Common myeloid progenitor, CD34-positive (primary cell): ENCODE results near the gene ANKRD55.
"Not testable (repeated sequence)": the region's sequence is repeated elsewhere in the genome, so short reads cannot be mapped to it uniquely, and the experiment has no call there.

Source experiments
- CTCF ChIA-PET: fragments of 350-600 bp; sonication (Branson Sonifier 250); formaldehyde crosslinking; loops from one replicate; lab custom pipeline; 2021; ENCODE audit warnings: antibody characterized with exemption; lab: Charles Lee
- POLR2A ChIA-PET: fragments of 350-600 bp; sonication (Branson Sonifier 250); formaldehyde crosslinking; loops from one replicate; lab custom pipeline; 2021; ENCODE audit warnings: antibody characterized with exemption; lab: Charles Lee
- DNase-seq, 3 donors: peaks; one replicate each; pipeline versions ENCODE4 v3.0.0 to v3.0.0-alpha.2; 2013
- H3K27ac ChIP-seq, 2 experiments: 1 replicate in 1 of 2; 2 replicates in 1 of 2; pipeline ENCODE4 v1.7.0; 2013; ENCODE audit warnings: inconsistent platforms in 2 of 2, low read length in 2 of 2, mild to moderate bottlenecking in 2 of 2, low read depth in 1 of 2, moderate library complexity in 1 of 2; ENCODE audit not compliant: severe bottlenecking in 2 of 2, insufficient read depth in 1 of 2, poor library complexity in 1 of 2
- H3K27me3 ChIP-seq, 5 experiments: replicated peaks in 2 of 5; 1 replicate in 3 of 5; 2 replicates in 2 of 5; pipeline versions ENCODE4 v1.6.1 to v1.7.0; 2013; ENCODE audit warnings: low read length in 4 of 5, mild to moderate bottlenecking in 2 of 5, moderate library complexity in 2 of 5, inconsistent platforms in 1 of 5; ENCODE audit not compliant: insufficient read depth in 5 of 5, control insufficient read depth in 4 of 5
- H3K36me3 ChIP-seq, 4 experiments: 1 replicate in 2 of 4; 2 replicates in 2 of 4; pipeline versions ENCODE4 v1.6.1 to v1.7.0; 2013; ENCODE audit warnings: low read length in 3 of 4, control low read depth in 1 of 4, mild to moderate bottlenecking in 1 of 4; ENCODE audit not compliant: control insufficient read depth in 4 of 4, insufficient read depth in 4 of 4
- H3K4me1 ChIP-seq, 4 experiments: 1 replicate in 3 of 4; 2 replicates in 1 of 4; pipeline versions ENCODE4 v1.6.1 to v1.7.1; 2013; ENCODE audit warnings: low read length in 3 of 4, mild to moderate bottlenecking in 3 of 4, control low read depth in 1 of 4, inconsistent platforms in 1 of 4, moderate library complexity in 1 of 4; ENCODE audit not compliant: control insufficient read depth in 4 of 4, insufficient read depth in 4 of 4; ENCODE audit errors: control extremely low read depth in 1 of 4
- H3K4me3 ChIP-seq, 7 experiments: 1 replicate in 4 of 7; 2 replicates in 3 of 7; pipeline versions ENCODE4 v1.5.1 to v1.7.0; 2013; ENCODE audit warnings: mild to moderate bottlenecking in 7 of 7, low read length in 6 of 7, moderate library complexity in 6 of 7, inconsistent platforms in 2 of 7, low read depth in 2 of 7, control low read depth in 1 of 7; ENCODE audit not compliant: insufficient read depth in 4 of 7, control insufficient read depth in 1 of 7; ENCODE audit errors: extremely low read depth in 1 of 7
- H3K9me3 ChIP-seq, 5 experiments: 1 replicate in 4 of 5; 2 replicates in 1 of 5; pipeline versions ENCODE4 v1.6.1 to v1.7.1; 2013; ENCODE audit warnings: low read length in 4 of 5, mild to moderate bottlenecking in 2 of 5, inconsistent platforms in 1 of 5, low read depth in 1 of 5, moderate library complexity in 1 of 5; ENCODE audit not compliant: control insufficient read depth in 4 of 5, insufficient read depth in 2 of 5; ENCODE audit errors: control extremely low read depth in 1 of 5
- WGBS: methylation state at CpG from one replicate; pipeline ENCODE4 v1.1.5; 2013; ENCODE audit not compliant: insufficient coverage; 5-methylcytosine and 5-hydroxymethylcytosine counted together

The ANKRD55 gene

GRCh38 chr5:56212130-56212879 lies 20.8 kb downstream of the ANKRD55 start:
- Histone ChIP-seq H3K4me3 (no peak overlapping the region), H3K4me1 (no peaks in the 10 kb centered on the region), H3K9me3 (peaks cover 0 to 22% (median 6%) of the 10 kb centered on the region in 5 experiments), H3K36me3 (no peaks in the 10 kb centered on the region), H3K27ac (no peak overlapping the region), H3K27me3 (no peaks in the 10 kb centered on the region)
- ChIA-PET POLR2A (no interaction called here), CTCF (no interaction called here)
- 100% methylated on average over 2 of the region's 4 CpGs for WGBS
- DNase-seq, result no peak

GRCh38 chr5:56211298-56211865 lies 21.7 kb downstream of the ANKRD55 start:
- ChIA-PET POLR2A (no interaction called here), CTCF (no interaction called here)
- DNase-seq, result no peak
- Histone ChIP-seq H3K27ac (no peak overlapping the region), H3K4me1 (no peaks in the 10 kb centered on the region), H3K4me3 (no peak overlapping the region), H3K9me3 (peaks cover 0 to 14% (median under 1%) of the 10 kb centered on the region in 5 experiments), H3K36me3 (no peaks in the 10 kb centered on the region), H3K27me3 (no peaks in the 10 kb centered on the region)
- WGBS, result 92% methylated on average over 2 of the region's 2 CpGs

GRCh38 chr5:56208681-56209080 lies 24.4 kb downstream of the ANKRD55 start:
- CTCF ChIA-PET, result interaction anchor here (0.6 to 1.4 kb wide), 2 partner anchors 273 to 1140 kb away, joined by 3 to 7 read pairs; no protein-coding TSS in a partner anchor
- POLR2A ChIA-PET, result no interaction called here

GRCh38 chr5:56207537-56207936 lies 25.6 kb downstream of the ANKRD55 start:
- ChIA-PET CTCF (interaction anchor here (1.4 kb wide), 1 partner anchor 271 kb away, joined by 7 read pairs; no protein-coding TSS in a partner anchor), POLR2A (no interaction called here)
- Histone ChIP-seq H3K9me3 (no peaks in the 10 kb centered on the region), H3K4me1 (no peaks in the 10 kb centered on the region), H3K36me3 (no peaks in the 10 kb centered on the region), H3K4me3 (no peak overlapping the region), H3K27me3 (no peaks in the 10 kb centered on the region), H3K27ac (no peak overlapping the region)
- DNase-seq, result no peak
- 100% methylated on average over 1 of the region's 2 CpGs for WGBS

More at GRCh38 chr5:56208681-56209080, 24.4 kb downstream of the ANKRD55 start:
- WGBS, result 100% methylated on average over 3 of the region's 9 CpGs
- Histone ChIP-seq H3K9me3 (peaks cover 0 to 3% (median 0%) of the 10 kb centered on the region in 5 experiments), H3K4me1 (no peaks in the 10 kb centered on the region), H3K36me3 (no peaks in the 10 kb centered on the region), H3K27me3 (no peaks in the 10 kb centered on the region), H3K27ac (no peak overlapping the region), H3K4me3 (no peak overlapping the region)
- no peak for DNase-seq

GRCh38 chr5:56206126-56206910 lies 26.8 kb downstream of the ANKRD55 start:
- H3K4me3 ChIP-seq, result no peak overlapping the region
- H3K4me1 ChIP-seq, result no peaks in the 10 kb centered on the region
- 100% methylated on average over 3 of the region's 7 CpGs for WGBS
- H3K27me3 ChIP-seq, result no peaks in the 10 kb centered on the region
- H3K36me3 ChIP-seq, result no peaks in the 10 kb centered on the region
- ChIA-PET POLR2A (no interaction called here), CTCF (interaction anchor here (0.7 to 1.5 kb wide), 3 partner anchors 223 to 271 kb away, joined by 3 read pairs; no protein-coding TSS in a partner anchor)
- DNase-seq, result peak in 1 of 3 donors; percentile 5
- H3K9me3 ChIP-seq, result no peaks in the 10 kb centered on the region
- no peak overlapping the region for H3K27ac ChIP-seq

GRCh38 chr5:56203936-56204335 lies 29.2 kb downstream of the ANKRD55 start:
- H3K27me3 ChIP-seq, H3K9me3 ChIP-seq, H3K36me3 ChIP-seq, H3K4me3 ChIP-seq, CTCF ChIA-PET, H3K4me1 ChIP-seq, POLR2A ChIA-PET, DNase-seq, H3K27ac ChIP-seq: not testable (repeated sequence)
